GM11168 (cell line): Measurements from ENCODE around the gene SLIT1.

Experiments
- in situ Hi-C: fragments of 300-500 bp; cut with MboI; formaldehyde crosslinking; loops from one replicate; pipeline ENCODE4 v1.12.0; 2022; ENCODE audit warnings: low sequenced_read_pairs; ENCODE audit not compliant: unreplicated experiment

Gene SLIT1

GRCh38 chr10:97016728-97017473 lies 168.9 kb downstream of the SLIT1 start:
- in situ Hi-C loops = no loop called here

DNA sequence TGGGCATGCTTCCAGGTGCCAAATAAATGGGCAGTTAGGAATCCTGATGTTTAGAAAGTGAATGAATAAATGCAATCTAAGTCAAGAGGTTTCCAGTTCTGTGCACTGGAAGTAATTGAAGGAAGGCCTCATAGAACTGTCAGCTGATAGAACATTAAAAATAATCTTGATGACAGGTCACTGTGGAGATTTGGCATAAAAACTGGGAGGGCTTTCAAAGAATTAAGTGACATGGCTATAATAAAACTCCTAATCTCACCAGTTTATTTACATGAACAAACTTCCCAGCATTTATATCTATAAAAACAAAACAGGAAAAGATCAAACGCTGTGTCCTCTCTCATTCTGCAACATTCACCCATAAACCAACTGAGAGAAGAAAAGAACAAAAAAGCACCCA lies 170.5 kb downstream of the SLIT1 start:
- in situ Hi-C loops = no loop called here

GRCh38 chr10:97013983-97014382 lies 171.8 kb downstream of the SLIT1 start:
- in situ Hi-C loops = no loop called here

GRCh38 chr10:97013568-97013967 lies 172.2 kb downstream of the SLIT1 start:
- in situ Hi-C loops = no loop called here

- in situ Hi-C loops = no loop called here
Observed at GRCh38 chr10:97012470-97012869, 173.3 kb downstream of the SLIT1 start.

GRCh38 chr10:97011397-97011796 lies 174.4 kb downstream of the SLIT1 start:
- in situ Hi-C loops = no loop called here

GRCh38 chr10:97010695-97011206 lies 175.0 kb downstream of the SLIT1 start:
- in situ Hi-C loops = no loop called here

DNA sequence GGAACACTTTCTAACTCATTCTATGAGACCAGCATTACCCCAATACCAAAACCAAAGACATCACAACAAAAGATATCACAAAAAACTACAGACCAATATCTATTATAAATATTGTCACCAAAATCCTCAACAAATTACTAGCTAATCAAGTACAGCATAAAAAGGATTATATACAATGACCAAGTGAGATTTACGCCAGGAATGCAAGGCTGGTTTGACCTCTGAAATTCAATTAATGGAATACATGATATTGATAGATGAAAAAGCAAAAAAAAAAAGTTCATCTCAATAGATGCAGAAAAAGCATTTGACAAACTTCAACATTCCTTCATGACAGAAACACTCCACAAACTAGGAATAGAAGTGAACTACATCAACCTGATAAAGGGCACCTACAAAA lies 178.3 kb downstream of the SLIT1 start:
- in situ Hi-C loops = no loop called here

- in situ Hi-C loops = no loop called here
Observed at GRCh38 chr10:97006364-97006763, 179.4 kb downstream of the SLIT1 start.

DNA sequence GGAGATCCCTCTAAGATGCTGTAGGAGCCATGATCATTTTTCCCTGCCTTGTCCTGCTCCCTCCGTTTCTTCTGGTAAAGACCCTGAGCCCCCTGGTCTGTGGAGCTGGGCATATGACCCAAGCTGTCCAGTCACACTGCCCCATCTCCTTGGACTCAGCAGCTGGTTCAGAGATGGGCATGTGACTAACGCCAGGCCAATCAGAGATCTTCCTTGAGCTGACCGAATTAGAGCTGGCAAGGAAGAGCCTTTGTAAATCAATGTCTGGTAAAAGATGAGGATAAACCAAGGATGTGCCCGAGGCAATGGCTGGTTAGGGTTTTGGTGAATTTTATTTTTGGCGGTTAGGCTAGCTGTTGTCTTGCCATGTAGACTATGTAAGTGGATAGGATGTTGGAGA lies 180.4 kb downstream of the SLIT1 start:
- in situ Hi-C loops = no loop called here

- in situ Hi-C loops = no loop called here
Observed at GRCh38 chr10:97004591-97004990, 181.2 kb downstream of the SLIT1 start.

DNA sequence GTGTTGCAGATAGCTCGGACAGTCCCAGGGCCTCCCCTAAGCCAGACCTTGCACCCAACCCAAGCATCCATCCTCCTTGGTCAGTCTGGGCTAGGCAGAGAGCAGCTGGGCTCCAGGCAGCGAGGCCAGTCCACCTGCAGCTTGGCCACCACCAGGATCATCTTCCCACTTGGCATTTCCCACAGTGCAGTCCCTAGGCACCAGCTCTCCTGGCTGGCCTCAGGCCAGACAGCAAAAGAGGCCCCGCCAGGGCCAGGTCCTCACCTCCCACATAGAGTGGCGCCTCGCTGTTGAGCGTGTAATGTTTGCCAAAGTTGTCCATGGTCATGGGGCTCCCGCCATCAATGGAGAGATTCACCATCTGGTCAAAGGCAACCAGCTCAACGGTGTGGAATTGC lies 182.0 kb downstream of the SLIT1 start:
- in situ Hi-C loops = no loop called here

DNA sequence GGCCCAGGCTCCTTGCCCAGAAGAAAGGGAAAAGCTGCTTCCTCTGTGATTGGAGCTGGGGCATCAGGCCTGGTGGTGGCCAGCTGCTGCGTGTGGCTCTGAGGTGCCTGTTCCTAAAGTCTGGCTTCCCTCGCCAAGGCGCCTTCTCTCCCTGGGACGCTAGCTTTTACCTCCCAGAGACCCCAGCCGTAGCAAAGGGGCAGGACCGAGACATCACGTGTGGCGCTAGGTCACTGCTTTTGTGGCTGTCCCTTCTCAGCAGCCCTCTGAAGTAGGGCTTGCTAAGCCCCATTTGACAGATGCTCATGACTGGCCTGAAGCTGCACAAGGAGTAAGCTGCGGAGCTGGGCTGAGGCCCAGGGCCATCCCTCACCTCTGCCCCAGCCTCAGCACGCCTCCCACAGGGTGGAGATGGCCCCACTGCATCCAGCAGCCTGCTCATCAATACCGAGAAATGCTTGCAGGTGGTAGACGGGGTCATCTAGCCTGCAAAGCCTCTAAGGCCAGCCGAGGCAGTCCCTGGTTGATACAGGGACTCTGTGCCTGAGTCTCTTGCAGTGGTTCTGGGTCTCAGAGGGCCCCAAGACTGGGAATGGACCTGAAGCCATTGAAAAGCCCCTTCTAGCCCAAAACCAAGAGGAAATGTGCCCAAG lies 182.5 kb downstream of the SLIT1 start:
- in situ Hi-C loops = no loop called here

- in situ Hi-C loops = no loop called here
Observed at GRCh38 chr10:97002670-97003069, 183.1 kb downstream of the SLIT1 start.

GRCh38 chr10:97001183-97001991 lies 184.4 kb downstream of the SLIT1 start:
- in situ Hi-C loops = no loop called here

DNA sequence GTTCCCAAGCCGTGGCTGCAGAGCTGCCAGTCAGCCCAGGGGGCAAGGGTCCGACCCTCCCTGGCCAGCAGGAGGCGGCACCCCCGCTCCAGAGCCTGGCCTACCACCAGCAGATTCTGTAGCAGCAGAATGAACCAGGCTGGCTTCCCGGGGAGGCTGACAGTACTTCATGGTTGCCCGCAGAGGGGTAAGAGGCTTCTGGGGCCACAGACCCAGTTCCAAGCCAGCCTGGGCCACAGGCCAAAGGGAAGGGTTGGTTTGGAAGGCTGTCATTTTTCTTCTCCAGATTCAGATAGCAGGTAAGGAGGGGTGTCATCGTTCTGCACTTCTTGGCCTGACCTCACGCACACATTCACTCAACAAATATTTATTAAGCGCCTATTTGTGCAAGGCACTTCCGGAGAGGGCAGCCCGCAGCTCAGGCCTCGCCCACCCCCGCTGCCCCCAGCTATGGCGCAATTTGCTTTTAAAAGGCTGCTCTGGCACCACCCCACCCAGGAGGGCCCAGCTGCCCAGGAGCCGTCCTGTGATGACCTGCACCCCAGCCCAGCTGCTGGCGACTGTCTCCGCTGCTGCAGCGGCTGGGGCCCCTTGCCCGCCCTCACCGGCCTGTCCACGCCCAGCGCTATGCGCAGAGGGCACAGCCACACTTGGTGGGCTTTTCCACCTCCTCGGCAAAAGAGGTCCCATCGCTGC lies 185.1 kb downstream of the SLIT1 start:
- in situ Hi-C loops = no loop called here

DNA sequence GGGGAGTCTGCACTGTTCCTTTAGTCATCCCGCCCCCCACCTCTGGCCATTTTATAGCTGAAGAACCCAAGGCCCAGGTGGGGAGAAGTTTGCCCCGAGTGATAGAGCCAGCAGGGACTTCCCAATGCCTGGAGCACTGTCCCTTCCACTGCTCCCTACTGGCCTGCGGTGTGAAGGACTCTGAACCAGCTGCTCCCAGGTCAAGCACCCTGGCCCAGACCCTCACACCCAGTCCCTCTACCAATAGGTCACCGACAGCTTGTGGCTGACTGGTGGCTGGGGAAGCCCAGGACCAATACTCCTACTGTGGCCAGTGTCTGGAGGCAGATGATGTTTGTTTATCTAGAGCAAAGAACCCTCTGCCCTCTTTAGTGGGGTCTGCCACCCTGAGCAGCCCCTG lies 185.8 kb downstream of the SLIT1 start:
- in situ Hi-C loops = no loop called here

GRCh38 chr10:96999337-96999736 lies 186.4 kb downstream of the SLIT1 start:
- in situ Hi-C loops = no loop called here

- in situ Hi-C loops = no loop called here
Observed at GRCh38 chr10:96998329-96998888, 187.3 kb downstream of the SLIT1 start.
